Gastroesophageal sphincter (tissue), 4 donors: ENCODE results near the gene DGLUCY. TPM values are rescaled to one million over a fixed set of nuclear protein-coding genes. Genes with fewer than 3 reads are reported as not detected.

Experiments used
- ATAC-seq: fragments of 150-250 bp; one replicate; pipeline ENCODE4 v1.9.1; 2016; ENCODE audit warnings: mild to moderate bottlenecking, moderate library complexity
- H3K27ac ChIP-seq, 4 donors: fragments of 200-600 bp; sonication (generic) in 3 of 4; 1 replicate in 3 of 4; 2 replicates in 1 of 4; pipeline ENCODE4 v1.5.1; 2016 to 2019
- H3K27me3 ChIP-seq: fragments of 200-600 bp; sonication (generic); one replicate; pipeline ENCODE4 v1.5.1; 2019
- H3K36me3 ChIP-seq, 2 donors: fragments of 200-600 bp; sonication (generic); one replicate each; pipeline ENCODE4 v1.5.1; 2019; ENCODE audit warnings: control low read depth in 1 of 2
- H3K4me1 ChIP-seq, 3 donors: fragments of 200-600 bp; sonication (generic); 1 replicate in 2 of 3; 2 replicates in 1 of 3; pipeline ENCODE4 v1.5.1; 2016 to 2019; ENCODE audit warnings: control low read depth in 2 of 3
- H3K4me3 ChIP-seq, 2 donors: fragments of 200-600 bp; sonication (generic); one replicate each; pipeline ENCODE4 v1.5.1; 2019; ENCODE audit warnings: mild to moderate bottlenecking in 1 of 2, moderate library complexity in 1 of 2
- H3K9me3 ChIP-seq, 3 donors: fragments of 200-600 bp; sonication (generic); one replicate each; pipeline ENCODE4 v1.5.1; 2017 to 2019; ENCODE audit warnings: control low read depth in 2 of 3
- EP300 ChIP-seq: sonication (generic); formaldehyde crosslinking; IDR thresholded peaks from one replicate; pipeline ENCODE4 v1.6.1; 2017; ENCODE audit warnings: antibody characterized with exemption, mild to moderate bottlenecking
- POLR2A ChIP-seq, 2 donors: fragments of 450-650 bp; IDR thresholded peaks; one replicate each; pipeline ENCODE4 v1.6.1; 2017; ENCODE audit warnings: antibody characterized with exemption in 2 of 2, mild to moderate bottlenecking in 2 of 2, moderate library complexity in 1 of 2
- POLR2AphosphoS5 ChIP-seq: sonication (generic); formaldehyde crosslinking; IDR thresholded peaks from one replicate; pipeline ENCODE4 v1.6.1; 2017; ENCODE audit warnings: antibody characterized with exemption
- WGBS, 2 donors: methylation state at CpG; one replicate each; pipeline ENCODE4 v1.1.5; 2018; ENCODE audit warnings: low coverage in 1 of 2; 5-methylcytosine and 5-hydroxymethylcytosine counted together
- total RNA-seq, 4 donors: library from RNA; depleted of rRNA; stranded (reverse); fragments of >200 nt; gene quantifications; one replicate each; pipeline ENCODE4 v1.1.0, GENCODE V29; 2016
- TF ChIP-seq, protein P1 (sequence below), 4 experiments: fragments of 200-600 bp in 2 of 4; fragments of 450-650 bp in 2 of 4; sonication (generic) in 1 of 4; IDR thresholded peaks; one replicate each; pipeline ENCODE4 v1.5.1; 2017 to 2019; ENCODE audit warnings: antibody characterized with exemption in 4 of 4, mild to moderate bottlenecking in 2 of 4, moderate library complexity in 2 of 4

Gene DGLUCY
- total RNA-seq, 4 donors from 2014 or later = 52.8 to 118 (median 77.3) TPM

DNA sequence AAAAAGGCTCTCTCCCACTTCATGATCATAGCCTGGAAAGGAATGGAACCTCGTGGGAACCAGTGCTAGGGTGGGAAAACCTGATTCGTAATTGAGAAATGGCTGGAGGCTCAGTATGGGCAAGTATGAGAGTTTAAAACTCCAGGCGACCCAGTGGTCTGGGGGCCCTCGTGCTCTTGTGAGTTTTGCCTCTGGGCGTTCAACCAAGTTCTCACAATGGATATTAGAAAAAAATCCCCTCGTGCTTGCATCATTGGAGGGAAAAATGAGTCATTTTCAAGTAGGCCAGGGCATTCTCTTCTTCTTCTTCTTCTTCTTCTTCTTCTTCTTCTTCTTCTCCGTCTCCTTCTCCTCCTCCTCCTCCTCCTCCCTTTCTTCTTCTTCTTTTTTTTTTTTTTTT lies 91.6 kb downstream of the DGLUCY start:
- no peak for ATAC-seq
- no peaks in the 10 kb centered on the region for H3K27me3 ChIP-seq
- 60 to 74% methylated on average over 1 to 5 of the region's 7 CpGs for WGBS, 2 donors
- peaks cover 0 to 99% of the 10 kb centered on the region in 2 donors for H3K36me3 ChIP-seq
- peaks cover 0 to 3% (median 0%) of the 10 kb centered on the region in 3 donors for H3K9me3 ChIP-seq
- H3K4me3 ChIP-seq = no peak overlapping the region
- peaks cover 0 to 5% (median 0%) of the 10 kb centered on the region in 3 donors for H3K4me1 ChIP-seq
- no peak overlapping the region for H3K27ac ChIP-seq
- TF ChIP-seq POLR2AphosphoS5 = no peak
- TF ChIP-seq EP300 = no peak
- TF ChIP-seq POLR2A (IDR thresholded peaks at IDR 0.05) = no peak
- TF ChIP-seq, protein P1, sequence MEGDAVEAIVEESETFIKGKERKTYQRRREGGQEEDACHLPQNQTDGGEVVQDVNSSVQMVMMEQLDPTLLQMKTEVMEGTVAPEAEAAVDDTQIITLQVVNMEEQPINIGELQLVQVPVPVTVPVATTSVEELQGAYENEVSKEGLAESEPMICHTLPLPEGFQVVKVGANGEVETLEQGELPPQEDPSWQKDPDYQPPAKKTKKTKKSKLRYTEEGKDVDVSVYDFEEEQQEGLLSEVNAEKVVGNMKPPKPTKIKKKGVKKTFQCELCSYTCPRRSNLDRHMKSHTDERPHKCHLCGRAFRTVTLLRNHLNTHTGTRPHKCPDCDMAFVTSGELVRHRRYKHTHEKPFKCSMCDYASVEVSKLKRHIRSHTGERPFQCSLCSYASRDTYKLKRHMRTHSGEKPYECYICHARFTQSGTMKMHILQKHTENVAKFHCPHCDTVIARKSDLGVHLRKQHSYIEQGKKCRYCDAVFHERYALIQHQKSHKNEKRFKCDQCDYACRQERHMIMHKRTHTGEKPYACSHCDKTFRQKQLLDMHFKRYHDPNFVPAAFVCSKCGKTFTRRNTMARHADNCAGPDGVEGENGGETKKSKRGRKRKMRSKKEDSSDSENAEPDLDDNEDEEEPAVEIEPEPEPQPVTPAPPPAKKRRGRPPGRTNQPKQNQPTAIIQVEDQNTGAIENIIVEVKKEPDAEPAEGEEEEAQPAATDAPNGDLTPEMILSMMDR (IDR thresholded peaks at IDR 0.05) = no peak

DNA sequence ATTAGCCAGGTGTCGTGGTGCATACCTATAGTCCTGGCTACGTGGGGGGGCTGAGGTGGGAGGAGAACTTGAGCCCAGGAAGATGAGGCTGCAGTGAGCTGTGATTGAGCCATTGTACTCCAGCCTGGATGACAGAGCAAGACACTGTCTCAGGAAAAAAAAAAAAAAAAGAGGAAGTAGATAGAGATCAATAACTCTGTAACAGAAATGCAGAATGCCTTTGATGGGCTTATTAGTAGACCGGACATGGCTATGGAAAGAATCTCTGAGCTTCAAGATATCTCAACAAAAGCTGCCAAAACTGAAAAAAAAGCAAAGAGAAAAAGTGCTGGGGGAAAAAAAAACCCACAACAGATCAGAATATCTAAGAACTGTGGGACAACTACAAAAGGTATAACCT lies 93.1 kb downstream of the DGLUCY start:
- TF ChIP-seq, protein P1 (IDR thresholded peaks at IDR 0.05) = no peak

GRCh38 chr14:91211017-91211416 lies 97.1 kb downstream of the DGLUCY start:
- Histone ChIP-seq H3K27ac (no peak overlapping the region), H3K36me3 (peaks cover 0 to 99% of the 10 kb centered on the region in 2 donors), H3K27me3 (no peaks in the 10 kb centered on the region), H3K4me3 (no peak overlapping the region), H3K4me1 (no peaks in the 10 kb centered on the region), H3K9me3 (peaks cover 0 to 3% (median 0%) of the 10 kb centered on the region in 3 donors)
- 92 to 95% methylated on average over 2 of the region's 2 CpGs for WGBS, 2 donors
- no peak for ATAC-seq
- TF ChIP-seq POLR2A (IDR thresholded peaks at IDR 0.05) = no peak
- TF ChIP-seq EP300 = no peak
- TF ChIP-seq, protein P1 (IDR thresholded peaks at IDR 0.05) = no peak
- no peak for TF ChIP-seq POLR2AphosphoS5

More for the DNA sequence above, 93.1 kb downstream of the DGLUCY start:
- H3K27me3 ChIP-seq = no peaks in the 10 kb centered on the region
- WGBS, 2 donors = 72 to 89% methylated on average over 2 to 3 of the region's 3 CpGs
- H3K36me3 ChIP-seq = peaks cover 0 to 99% of the 10 kb centered on the region in 2 donors
- H3K4me3 ChIP-seq = no peak overlapping the region
- H3K27ac ChIP-seq = no peak overlapping the region
- no peak for ATAC-seq
- H3K4me1 ChIP-seq = no peaks in the 10 kb centered on the region
- peaks cover 0 to 3% (median 0%) of the 10 kb centered on the region in 3 donors for H3K9me3 ChIP-seq

DNA sequence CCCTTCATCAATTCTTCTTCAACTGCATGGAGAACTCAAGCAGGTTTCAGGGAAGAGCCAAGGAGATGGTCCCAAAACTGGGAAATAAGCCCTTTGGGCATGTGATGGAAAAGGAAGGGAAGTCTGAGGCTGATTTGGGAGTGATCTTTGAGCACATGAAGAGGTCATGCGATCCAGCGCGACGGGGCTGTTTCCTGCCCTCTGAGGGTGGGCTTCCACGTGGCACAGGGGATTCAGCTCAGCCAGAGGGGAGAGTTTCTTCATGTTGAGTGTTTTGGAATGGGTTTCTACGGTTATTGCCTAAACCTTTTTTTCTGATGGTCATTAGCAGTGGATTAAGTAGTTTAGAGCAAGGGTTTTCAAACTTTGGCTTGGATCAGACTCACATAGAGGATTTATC lies 100.4 kb downstream of the DGLUCY start:
- H3K4me3 ChIP-seq = no peak overlapping the region
- no peak overlapping the region for H3K27ac ChIP-seq
- H3K36me3 ChIP-seq = peaks cover 0 to 98% of the 10 kb centered on the region in 2 donors
- no peak for ATAC-seq
- H3K4me1 ChIP-seq = peaks cover 0 to 7% (median 0%) of the 10 kb centered on the region in 3 donors
- TF ChIP-seq POLR2AphosphoS5 = no peak
- TF ChIP-seq, protein P1 (IDR thresholded peaks at IDR 0.05) = no peak
- TF ChIP-seq POLR2A (IDR thresholded peaks at IDR 0.05) = no peak
- H3K9me3 ChIP-seq = peaks cover 0 to 3% (median 0%) of the 10 kb centered on the region in 3 donors
- 80 to 91% methylated on average over 3 to 5 of the region's 6 CpGs for WGBS, 2 donors
- H3K27me3 ChIP-seq = no peaks in the 10 kb centered on the region

GRCh38 chr14:91215381-91215780 lies 101.5 kb downstream of the DGLUCY start:
- H3K4me1 ChIP-seq = peaks cover 0 to 14% (median 0%) of the 10 kb centered on the region in 3 donors
- peaks cover 0 to under 1% (median 0%) of the 10 kb centered on the region in 3 donors for H3K9me3 ChIP-seq
- H3K4me3 ChIP-seq = no peak overlapping the region
- no peaks in the 10 kb centered on the region for H3K27me3 ChIP-seq
- no peak for TF ChIP-seq EP300
- TF ChIP-seq POLR2AphosphoS5 = no peak
- TF ChIP-seq POLR2A (IDR thresholded peaks at IDR 0.05) = no peak
- 60 to 83% methylated on average over 1 to 2 of the region's 10 CpGs for WGBS, 2 donors
- H3K36me3 ChIP-seq = peaks cover 0 to 94% of the 10 kb centered on the region in 2 donors
- H3K27ac ChIP-seq = no peak overlapping the region
- ATAC-seq = no peak
